Middle frontal gyrus (tissue), 1 donor: ENCODE data around the gene CEP290.

ENCODE experiments used
- DNase-seq: peaks from one replicate; pipeline ENCODE4 v3.0.0-alpha.2; 2015; ENCODE audit warnings: low spot score; ENCODE audit errors: extremely low spot score

CEP290 gene, protein sequence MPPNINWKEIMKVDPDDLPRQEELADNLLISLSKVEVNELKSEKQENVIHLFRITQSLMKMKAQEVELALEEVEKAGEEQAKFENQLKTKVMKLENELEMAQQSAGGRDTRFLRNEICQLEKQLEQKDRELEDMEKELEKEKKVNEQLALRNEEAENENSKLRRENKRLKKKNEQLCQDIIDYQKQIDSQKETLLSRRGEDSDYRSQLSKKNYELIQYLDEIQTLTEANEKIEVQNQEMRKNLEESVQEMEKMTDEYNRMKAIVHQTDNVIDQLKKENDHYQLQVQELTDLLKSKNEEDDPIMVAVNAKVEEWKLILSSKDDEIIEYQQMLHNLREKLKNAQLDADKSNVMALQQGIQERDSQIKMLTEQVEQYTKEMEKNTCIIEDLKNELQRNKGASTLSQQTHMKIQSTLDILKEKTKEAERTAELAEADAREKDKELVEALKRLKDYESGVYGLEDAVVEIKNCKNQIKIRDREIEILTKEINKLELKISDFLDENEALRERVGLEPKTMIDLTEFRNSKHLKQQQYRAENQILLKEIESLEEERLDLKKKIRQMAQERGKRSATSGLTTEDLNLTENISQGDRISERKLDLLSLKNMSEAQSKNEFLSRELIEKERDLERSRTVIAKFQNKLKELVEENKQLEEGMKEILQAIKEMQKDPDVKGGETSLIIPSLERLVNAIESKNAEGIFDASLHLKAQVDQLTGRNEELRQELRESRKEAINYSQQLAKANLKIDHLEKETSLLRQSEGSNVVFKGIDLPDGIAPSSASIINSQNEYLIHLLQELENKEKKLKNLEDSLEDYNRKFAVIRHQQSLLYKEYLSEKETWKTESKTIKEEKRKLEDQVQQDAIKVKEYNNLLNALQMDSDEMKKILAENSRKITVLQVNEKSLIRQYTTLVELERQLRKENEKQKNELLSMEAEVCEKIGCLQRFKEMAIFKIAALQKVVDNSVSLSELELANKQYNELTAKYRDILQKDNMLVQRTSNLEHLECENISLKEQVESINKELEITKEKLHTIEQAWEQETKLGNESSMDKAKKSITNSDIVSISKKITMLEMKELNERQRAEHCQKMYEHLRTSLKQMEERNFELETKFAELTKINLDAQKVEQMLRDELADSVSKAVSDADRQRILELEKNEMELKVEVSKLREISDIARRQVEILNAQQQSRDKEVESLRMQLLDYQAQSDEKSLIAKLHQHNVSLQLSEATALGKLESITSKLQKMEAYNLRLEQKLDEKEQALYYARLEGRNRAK (N-terminal part only)

DNA sequence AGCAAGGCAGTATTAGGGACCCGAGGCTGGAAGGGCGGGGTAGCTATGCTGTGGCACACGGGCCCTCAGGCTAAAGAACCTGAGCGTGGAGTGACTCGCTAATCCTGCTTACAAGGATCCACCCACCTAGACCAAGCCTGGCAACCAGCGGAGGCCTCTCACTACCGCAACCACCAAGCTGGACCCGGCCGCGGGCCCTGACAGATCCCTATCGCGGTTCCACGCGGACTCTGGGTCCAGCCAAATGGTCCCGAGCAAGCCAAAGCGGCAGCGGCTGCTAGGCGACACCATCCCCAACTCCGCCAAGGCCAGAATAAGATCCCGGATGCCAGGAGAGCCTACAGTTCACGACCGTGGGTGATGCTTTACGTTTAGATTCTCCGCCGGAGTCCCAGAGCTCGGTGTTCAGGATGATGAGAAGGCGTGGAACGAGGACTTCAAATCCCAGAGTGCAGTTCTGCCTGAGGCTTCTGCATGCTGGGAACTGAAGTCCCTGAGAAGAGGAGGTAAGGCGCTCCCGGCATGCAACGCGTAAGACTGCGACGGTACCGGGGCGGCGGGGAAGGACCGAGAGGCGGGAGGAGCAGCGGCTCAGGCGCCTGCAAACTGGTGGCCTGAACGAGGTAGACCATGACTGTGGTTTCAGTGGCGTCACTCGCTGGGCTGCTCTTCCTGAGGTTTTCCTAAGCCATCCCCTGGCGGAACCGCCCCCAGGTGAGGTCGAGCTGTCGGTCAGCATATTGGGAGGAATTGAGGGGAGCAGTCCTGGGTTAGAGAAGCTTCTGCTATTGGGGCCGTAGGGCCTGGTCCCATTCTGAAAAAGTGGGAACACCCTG is at the start of gene CEP290, which contains the start of gene TMTC3:
TSS of gene CEP290 (minus strand) at position 315 of the 836 bp plus-strand sequence. CDS start 781 bp downstream, outside the sequence.
TSS of gene TMTC3 (plus strand) at position 534 of the 836 bp plus-strand sequence. CDS start 6,009 bp downstream, outside the sequence.
- peak; percentile 99 for DNase-seq

DNA sequence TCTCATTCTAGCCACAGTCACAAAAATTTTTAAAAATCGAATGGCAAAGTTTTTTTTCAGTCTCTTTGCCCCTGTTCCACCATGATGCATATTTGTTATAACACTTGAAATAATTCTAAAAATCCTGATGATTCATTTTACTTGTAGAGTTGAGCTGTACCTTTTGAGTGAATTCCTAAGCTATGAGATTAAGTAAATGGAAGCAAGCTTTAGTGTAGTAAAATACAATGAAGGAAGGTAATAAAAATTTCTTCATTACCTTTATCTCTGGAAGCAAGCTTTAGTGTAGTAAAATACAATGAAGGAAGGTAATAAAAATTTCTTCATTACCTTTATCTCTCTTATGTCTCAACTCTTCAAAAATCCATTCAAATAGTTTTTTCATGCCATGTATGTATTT is 46.3 kb upstream of the CEP290 start:
- no peak for DNase-seq

DNA sequence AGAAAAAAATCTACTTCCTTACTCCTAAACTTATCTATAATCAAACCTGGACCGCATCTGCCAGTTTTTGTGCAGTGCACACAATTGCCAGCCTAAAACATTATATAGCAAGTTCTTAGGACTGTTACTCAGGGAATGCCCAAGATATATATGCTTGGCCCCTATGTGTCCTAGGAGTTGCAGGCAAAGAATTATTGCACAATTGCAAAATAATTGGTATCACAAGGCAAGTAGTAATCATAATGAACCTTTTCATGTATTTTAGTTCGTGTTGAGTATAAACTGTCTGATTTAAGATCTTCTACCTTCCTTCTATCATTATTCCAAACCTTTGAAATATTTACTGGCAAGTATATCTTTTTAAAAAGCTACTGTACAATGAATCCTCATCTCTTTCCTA is 45.7 kb upstream of the CEP290 start:
- no peak for DNase-seq

DNA sequence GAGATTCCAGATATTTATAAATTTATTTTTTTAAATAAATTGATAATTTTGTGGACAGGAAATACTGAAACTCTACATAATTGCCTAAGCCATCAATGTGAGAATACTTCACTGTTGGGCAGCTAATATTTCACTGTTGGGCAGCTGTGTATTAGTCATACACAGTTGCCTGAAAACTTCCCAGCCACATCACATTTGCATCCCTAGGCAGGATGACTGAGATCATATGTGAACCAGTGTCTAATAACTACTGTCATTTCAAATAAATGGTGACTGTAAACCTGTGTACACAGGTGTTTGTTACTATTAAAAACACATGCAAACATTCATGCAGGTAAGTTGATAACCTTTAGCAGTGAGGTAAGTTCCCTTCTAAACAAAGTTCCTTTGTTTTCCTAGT is 44.1 kb upstream of the CEP290 start:
- DNase-seq = no peak

DNA sequence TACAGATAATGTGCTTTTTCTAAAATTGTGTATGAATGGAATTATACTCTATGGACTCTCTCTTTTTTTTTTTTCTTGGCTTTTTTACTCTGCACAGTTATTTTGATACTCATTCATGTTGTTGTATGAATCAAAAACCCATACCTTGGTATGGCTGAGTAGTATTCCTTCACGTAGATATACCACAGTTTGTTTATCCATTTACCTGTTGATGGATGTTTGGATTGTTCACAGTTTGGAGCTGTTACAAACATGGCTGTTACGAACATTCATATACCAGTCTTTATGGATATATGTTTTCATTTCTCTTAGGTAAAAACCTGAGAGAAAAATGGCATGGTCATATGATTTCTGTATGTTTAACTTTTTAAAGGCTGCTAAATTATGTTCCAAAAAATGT is 43.4 kb upstream of the CEP290 start:
- DNase-seq = no peak

DNA sequence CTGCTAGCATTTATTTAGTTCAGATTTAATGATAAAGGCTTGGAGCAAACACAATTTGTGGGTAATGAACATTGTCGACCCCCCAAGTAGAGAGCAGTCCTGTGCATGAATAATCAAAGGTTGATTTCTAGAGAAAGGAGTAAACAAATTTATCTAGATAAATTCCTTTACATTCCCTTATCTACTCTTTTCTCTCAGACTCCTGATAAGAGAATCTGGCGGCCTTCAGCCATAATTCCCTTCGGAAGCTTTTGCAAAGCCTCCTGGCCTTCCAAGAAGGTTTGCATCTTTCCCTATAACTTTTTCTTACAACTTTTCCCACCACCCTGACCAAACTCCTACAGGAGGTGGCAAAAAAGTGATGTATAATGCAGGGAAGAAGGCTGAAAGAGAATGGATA is 42.3 kb upstream of the CEP290 start:
- no peak for DNase-seq

DNA sequence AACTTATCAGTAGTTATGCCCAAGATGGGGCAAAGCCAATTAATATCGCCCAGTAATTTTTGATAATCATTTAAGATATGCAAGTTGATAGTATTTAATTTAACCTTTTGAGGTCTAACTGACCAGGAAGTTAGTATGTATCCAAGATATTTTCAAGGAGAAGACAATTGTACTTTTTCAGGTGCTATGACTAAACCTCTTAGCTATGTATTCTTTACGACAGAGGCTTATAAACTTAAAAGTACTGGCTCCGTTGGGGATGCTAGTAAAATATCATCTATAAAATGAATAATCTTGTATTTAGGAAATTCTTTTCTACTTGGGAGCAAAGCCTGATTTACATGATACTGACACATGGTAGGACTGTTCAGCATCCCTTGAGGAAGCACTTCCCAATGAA is 40.5 kb upstream of the CEP290 start:
- DNase-seq = no peak

DNA sequence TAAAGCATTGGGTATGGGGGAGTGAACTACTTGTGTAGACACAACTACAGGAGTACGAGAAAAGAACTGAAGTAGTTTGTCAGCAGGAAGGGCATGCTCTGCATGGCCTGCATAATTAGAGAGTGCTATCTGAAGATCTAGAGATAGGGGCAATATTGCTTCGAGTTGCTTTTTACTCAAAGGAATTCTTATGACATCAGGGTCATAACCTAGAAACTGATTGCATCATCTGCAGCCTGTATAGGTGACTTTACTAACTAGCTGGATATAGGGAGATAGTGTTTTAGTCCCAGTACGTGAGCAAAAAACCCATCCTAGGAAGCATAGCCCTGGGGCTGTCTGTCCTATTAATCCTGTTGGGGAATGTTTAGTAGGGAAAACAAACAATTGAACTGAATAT is 40.0 kb upstream of the CEP290 start:
- no peak for DNase-seq

DNA sequence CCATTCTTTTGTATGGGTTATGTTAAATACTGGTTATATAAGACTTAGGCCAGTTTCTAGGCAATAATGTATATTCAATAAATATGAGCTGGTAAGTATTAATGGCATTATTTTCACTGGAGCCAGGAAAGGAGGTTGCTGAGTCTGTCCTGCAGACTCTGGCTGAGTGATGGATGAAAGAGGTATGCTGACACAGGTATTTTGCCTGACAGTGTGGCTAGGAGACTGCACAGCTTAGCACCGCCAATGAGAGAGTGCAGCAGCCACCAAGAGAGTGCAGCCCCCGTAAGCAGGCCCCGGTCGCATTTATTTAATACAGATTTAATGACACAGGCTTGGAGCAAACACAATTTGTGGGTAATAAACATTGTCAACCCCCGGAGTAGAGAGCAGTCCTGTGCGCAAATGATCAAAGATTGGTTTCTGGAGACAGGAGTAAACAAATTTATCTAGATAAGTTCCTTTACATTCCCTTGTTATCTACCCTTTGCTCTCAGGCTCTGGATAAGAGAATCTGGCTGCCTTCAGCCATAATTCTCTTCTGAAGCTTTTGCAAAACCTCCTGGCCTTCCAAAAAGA is 37.6 kb upstream of the CEP290 start:
- no peak for DNase-seq

DNA sequence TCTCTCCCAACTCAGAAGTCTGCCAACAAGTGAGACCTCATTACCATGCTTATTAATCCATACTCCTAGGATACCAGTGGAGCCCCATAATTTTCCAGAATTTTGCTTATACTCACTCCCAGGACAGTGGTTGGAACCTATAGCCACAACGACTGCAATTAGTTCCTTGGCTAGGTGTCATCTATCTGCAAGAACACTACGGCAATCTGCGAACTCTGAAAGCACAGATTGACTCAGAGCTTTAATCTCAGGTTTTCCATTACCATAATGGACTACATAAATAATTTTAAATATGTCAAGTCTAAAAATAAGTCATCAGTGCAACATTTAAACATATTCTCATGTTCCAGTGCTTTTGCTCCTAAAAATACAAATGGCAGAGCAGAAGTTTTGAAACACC is 33.7 kb upstream of the CEP290 start:
- no peak for DNase-seq

DNA sequence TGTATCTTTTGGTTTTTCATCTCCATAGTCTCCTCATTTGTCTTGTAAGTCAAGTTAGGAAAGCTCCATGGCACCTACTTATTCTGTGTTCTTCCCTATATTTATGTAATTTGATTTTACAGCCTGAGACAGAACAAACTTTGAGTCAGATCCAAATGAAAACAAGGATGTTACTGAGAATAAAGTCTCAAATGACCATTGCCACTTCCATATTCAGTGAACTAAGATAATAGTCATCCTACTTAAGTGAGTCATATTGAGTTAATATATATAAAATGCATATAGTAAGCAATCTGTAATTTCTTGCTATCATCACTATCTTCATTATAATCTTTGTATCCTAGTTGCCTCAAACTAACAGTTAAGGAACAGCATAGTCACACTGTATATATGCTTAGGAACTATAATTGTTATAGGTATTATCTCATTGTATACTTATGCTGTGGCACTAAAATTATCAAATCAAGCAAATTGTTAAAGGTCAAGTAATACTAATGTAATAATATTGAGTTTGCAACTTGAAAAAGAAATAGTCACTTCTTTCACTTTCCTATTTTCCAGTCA is 31.0 kb upstream of the CEP290 start:
- no peak for DNase-seq

DNA sequence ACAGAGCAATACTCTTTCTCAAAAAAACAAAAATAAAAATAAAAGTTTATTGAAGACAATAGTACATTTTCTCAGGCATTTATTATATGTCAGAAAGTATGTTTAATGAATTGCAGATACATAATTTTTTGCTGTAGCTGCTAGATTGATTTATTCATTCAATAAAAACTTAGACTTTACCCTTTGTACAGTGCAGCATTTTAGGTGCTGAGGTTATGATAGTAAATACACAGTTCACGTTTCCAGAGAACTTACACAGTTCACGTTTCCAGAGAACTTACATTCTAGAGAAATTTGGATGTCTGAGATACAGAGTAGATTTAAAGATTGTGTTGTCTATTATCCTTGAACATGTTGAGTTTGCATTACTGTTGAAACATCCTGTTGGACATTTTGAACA is 25.5 kb upstream of the CEP290 start:
- no peak for DNase-seq

DNA sequence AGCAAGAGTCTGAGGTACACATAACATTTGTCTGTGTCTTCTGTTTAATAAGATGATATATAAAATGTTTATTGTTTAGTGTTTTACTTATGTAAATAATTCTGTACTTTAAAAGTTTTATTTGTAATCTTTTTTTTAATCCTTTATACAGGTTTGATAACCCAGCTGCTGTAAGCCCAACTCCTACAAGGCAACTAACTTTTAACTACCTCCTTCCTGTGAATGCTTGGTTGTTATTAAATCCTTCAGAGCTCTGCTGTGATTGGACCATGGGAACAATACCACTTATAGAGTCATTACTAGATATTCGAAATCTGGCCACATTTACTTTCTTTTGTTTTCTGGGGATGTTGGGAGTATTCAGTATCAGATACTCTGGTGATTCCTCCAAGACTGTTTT is 24.3 kb upstream of the CEP290 start:
- no peak for DNase-seq

DNA sequence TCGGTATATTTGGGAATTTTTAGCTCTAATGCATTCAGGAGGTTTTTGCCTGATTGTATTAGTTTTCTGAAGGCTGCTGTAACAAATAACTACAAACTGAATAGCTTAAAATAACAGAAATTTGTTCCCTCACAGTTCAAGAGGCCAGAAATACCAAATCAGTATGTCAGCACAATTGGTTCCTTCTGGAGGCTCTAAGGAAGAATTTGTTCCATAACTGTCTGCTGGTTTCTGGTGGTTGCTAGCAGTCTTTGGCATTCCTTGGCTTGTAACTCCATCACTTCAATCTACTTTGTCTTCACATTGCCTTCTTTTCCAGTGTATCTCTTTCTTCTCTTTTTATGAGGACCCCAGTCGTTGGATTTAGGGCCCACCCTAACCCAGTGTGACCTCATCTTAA is 21.5 kb upstream of the CEP290 start:
- no peak for DNase-seq

DNA sequence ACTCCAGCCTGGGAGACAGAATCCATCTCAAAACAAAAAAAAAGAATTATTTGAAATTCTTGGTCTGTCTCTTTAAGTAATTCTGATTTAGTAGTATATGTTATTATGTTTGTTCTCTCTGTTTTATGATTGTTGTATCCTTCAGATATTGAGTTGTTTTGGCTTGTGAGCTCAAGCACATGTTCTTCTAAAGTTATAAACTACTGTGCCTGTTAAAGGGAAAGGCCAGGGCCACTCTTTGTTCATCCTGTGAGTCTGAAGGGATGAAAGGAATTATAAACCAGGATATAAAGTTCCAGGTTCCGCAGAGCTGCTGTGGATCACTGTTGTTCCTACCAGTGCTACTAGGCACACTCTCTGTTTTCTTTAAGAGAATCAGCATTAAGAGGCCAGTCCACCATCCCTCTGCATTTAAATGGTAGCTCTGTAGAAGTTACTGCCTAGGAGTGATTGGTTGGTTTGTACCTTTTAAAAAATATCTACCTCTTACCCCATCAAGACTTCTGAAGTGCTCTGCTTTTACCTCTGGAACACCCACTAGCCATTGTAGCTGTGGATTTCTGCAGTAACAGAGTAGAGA is 14.3 kb upstream of the CEP290 start:
- no peak for DNase-seq

DNA sequence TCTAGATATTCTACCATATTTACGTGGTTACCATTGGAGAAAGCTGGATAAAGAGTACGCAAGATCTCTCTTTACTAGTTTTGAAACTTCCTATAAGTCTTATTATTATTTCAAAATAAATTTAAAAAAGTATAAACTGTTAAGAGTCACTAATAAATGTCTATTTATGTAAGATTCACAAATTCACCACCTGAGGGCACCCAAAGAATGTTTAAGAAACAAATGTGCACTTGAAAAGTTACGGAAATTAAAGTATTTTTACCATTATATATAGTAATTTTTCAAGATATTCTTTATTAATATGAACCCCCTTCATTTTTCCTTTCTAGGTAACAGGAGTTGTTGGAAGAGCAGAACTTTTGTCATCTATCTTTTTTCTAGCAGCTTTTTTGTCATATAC is 12.1 kb upstream of the CEP290 start:
- no peak for DNase-seq

DNA sequence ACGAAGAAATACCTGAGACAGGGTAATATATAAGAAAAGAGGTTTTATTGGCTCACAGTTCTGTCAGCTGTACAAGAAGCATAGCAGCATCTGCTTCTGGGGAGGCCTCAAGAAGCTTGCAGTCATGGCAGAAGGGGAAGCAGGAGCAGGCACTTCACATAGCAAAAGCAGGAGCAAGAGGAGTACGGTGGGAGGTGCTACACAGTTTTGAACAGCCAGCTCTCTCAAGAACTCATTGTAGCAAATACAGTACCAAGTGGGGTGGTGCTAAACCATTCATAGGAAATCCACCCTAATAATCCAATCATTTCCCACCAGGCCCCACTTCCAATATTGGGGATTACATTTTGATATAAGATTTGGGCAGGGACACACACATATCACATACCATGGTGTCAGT is 8.2 kb upstream of the CEP290 start:
- DNase-seq = no peak

DNA sequence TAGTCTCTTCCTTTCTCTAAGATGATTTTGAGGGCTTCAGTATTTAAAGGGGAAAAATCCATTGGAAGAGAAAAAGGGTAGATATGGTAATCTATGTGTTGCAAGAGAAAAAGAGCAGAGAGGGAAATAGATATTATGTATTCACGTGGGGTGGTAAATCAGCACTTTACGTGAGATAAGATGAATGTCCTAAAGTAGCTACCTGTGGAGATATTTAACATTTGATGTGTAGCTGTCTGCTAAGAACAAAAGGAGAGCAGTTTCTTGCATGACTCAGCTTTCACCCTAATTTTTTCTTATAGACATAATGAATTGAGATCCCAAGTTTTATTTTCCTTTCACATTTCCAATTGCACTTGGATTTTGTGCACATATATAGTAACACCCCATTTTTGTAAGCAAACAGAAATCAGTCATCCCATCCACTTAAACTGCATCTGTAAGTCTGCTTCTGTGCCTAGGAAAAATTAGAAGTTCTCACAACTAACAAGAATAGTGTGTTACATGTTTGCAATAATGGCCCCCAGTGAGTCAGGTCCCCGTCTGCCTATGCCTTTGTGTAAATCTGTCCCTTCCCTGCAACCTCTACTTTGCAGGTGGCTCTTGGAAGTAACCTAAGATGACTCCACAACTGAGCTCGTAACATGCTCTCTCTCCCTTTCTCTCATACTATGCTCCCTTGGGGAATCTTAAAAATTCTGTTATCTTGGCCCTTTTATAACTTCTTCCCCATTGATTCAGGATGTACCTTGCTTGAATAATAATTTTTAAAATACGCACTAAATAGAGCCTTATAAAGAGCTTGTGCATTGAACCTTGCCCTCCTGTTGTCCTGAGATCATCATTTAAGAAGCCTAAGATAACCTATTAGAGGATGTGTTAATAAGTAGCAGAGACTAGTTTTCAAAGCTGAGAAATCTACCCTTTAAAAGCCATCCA is 3.9 kb upstream of the CEP290 start:
- no peak for DNase-seq
